GM12891 (cell line): ENCODE measurements around the gene DENND4A.

ENCODE experiments used
- POLR2AphosphoS5 ChIP-seq: IDR thresholded peaks from 2 replicates; pipeline ENCODE4 v1.6.1; 2011; ENCODE audit warnings: low read depth, low read length, control low read depth
- POU2F2 ChIP-seq: IDR thresholded peaks from 2 replicates; pipeline ENCODE4 v1.6.1; 2011; ENCODE audit warnings: low read depth, mild to moderate bottlenecking, control low read depth, low read length, moderate library complexity
- TAF1 ChIP-seq: IDR thresholded peaks from 2 replicates; pipeline ENCODE4 v1.6.1; 2011; ENCODE audit warnings: low read depth, low read length, control low read depth

DNA sequence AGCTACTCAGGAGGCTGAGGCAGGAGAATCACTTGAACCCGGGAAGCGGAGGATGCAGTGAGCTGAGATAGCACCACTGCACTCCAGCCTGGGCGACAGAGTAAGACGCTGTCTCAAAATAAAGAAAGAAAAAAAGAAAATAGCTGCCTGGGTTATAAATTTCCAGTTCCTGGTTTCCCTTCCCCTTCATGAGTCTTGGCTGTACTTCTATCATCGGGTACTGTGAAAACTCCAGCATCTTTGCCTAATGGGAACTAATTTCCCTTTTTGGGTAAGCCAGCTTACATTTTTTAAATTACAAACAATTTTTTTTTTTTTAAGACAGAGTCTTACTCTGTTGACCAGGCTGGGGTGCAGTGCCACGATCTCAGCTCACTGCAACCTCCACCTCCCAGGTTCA is 15.0 kb downstream of the DENND4A start:
- TF ChIP-seq POLR2AphosphoS5 (no peak), TAF1 (no peak), POU2F2 (no peak)
